ENCODE measurements around the gene PFKFB3.

GRCh38 chr10:6208799-6209235 is 6.1 kb downstream of the PFKFB3 start:
- TF ChIP-seq EZH2 (IDR thresholded peaks at IDR 0.05; ENCODE audit: insufficient read depth, poor library complexity, severe bottlenecking) (no peak), EZH2phosphoT487 (IDR thresholded peaks at IDR 0.05; ENCODE audit: insufficient read depth, low read depth) (no peak)
